Measurements from ENCODE around the gene BPIFA3.
A peak's percentile ranks its signal among the peaks of the same experiment; 100 is the strongest.

BPIFA3 gene

GRCh38 chr20:33211817-33212424, 5.2 kb upstream of the BPIFA3 start:
- DNase-seq (ENCODE audit: low read depth, low spot score): peak; percentile 2

- DNase-seq (ENCODE audit: low read depth, low spot score): no peak
Measured at GRCh38 chr20:33224399-33224798, 7.2 kb downstream of the BPIFA3 start.

- DNase-seq (ENCODE audit: low read depth, low spot score): no peak
Measured at GRCh38 chr20:33229843-33230242, 12.7 kb downstream of the BPIFA3 start.

- DNase-seq (ENCODE audit: low read depth, low spot score): no peak
Measured at GRCh38 chr20:33231237-33231636, 14.1 kb downstream of the BPIFA3 start.

- no peak for DNase-seq (ENCODE audit: low read depth, low spot score)
Measured at GRCh38 chr20:33232486-33233072, 15.4 kb downstream of the BPIFA3 start.

- no peak for DNase-seq (ENCODE audit: low read depth, low spot score)
Measured at GRCh38 chr20:33233129-33233774, 16.1 kb downstream of the BPIFA3 start.

GRCh38 chr20:33234050-33234449, 16.9 kb downstream of the BPIFA3 start:
- DNase-seq (ENCODE audit: low read depth, low spot score): no peak

- DNase-seq (ENCODE audit: low read depth, low spot score): no peak
Measured at GRCh38 chr20:33235696-33236095, 18.5 kb downstream of the BPIFA3 start, which contains the start of gene BPIFA1. Gene BPIFA1, plus strand, starts transcription at chr20:33235996. Its CDS starts 1,716 bp downstream, at chr20:33237712.

GRCh38 chr20:33236351-33236750, 19.2 kb downstream of the BPIFA3 start:
- no peak for DNase-seq (ENCODE audit: low read depth, low spot score)

- DNase-seq (ENCODE audit: low read depth, low spot score): no peak
Measured at GRCh38 chr20:33237989-33238388, 20.8 kb downstream of the BPIFA3 start.

GRCh38 chr20:33239418-33239817, 22.3 kb downstream of the BPIFA3 start:
- DNase-seq (ENCODE audit: low read depth, low spot score): no peak

GRCh38 chr20:33239979-33240736, 23.0 kb downstream of the BPIFA3 start:
- DNase-seq (ENCODE audit: low read depth, low spot score): no peak

GRCh38 chr20:33240923-33241322, 23.8 kb downstream of the BPIFA3 start:
- no peak for DNase-seq (ENCODE audit: low read depth, low spot score)

- DNase-seq (ENCODE audit: low read depth, low spot score): no peak
Measured at GRCh38 chr20:33242319-33243100, 25.4 kb downstream of the BPIFA3 start.

GRCh38 chr20:33246077-33246476, 28.9 kb downstream of the BPIFA3 start:
- DNase-seq (ENCODE audit: low read depth, low spot score): no peak

GRCh38 chr20:33249456-33249855, 32.3 kb downstream of the BPIFA3 start:
- DNase-seq (ENCODE audit: low read depth, low spot score): no peak

- DNase-seq (ENCODE audit: low read depth, low spot score): no peak
Measured at GRCh38 chr20:33250666-33251065, 33.5 kb downstream of the BPIFA3 start.

- no peak for DNase-seq (ENCODE audit: low read depth, low spot score)
Measured at GRCh38 chr20:33251496-33251895, 34.3 kb downstream of the BPIFA3 start.

GRCh38 chr20:33252460-33252859, 35.3 kb downstream of the BPIFA3 start:
- DNase-seq (ENCODE audit: low read depth, low spot score): no peak

- DNase-seq (ENCODE audit: low read depth, low spot score): no peak
Measured at GRCh38 chr20:33255005-33255404, 37.9 kb downstream of the BPIFA3 start.

GRCh38 chr20:33257237-33257636, 40.1 kb downstream of the BPIFA3 start:
- DNase-seq (ENCODE audit: low read depth, low spot score): no peak

- no peak for DNase-seq (ENCODE audit: low read depth, low spot score)
Measured at GRCh38 chr20:33259371-33259770, 42.2 kb downstream of the BPIFA3 start.
